Large intestine (tissue), 3 donors: Measurements from ENCODE around the gene PALM3. TPM values are rescaled to one million over a fixed set of nuclear protein-coding genes. Genes with fewer than 3 reads are reported as not detected.
"Not testable (repeated sequence)": the region's sequence is repeated elsewhere in the genome, so short reads cannot be mapped to it uniquely, and the experiment has no call there.

Source experiments
- DNase-seq, 2 donors: peaks; one replicate each; pipeline versions ENCODE4 v3.0.0 to v3.0.0-alpha.2; 2013
- H3K27ac ChIP-seq: one replicate; pipeline ENCODE4 v1.5.1; 2013; ENCODE audit warnings: low read length
- H3K27me3 ChIP-seq: 2 replicates; pipeline ENCODE4 v1.6.1; 2013; ENCODE audit warnings: low read length; ENCODE audit not compliant: control insufficient read depth, insufficient read depth
- H3K36me3 ChIP-seq: 2 replicates; pipeline ENCODE4 v1.6.1; 2013; ENCODE audit warnings: low read length; ENCODE audit not compliant: control insufficient read depth, insufficient read depth
- H3K4me1 ChIP-seq: one replicate; pipeline ENCODE4 v1.6.1; 2013; ENCODE audit warnings: low read length; ENCODE audit not compliant: control insufficient read depth, insufficient read depth
- H3K4me3 ChIP-seq: one replicate; pipeline ENCODE4 v1.5.1; 2013; ENCODE audit warnings: low read length
- H3K9me3 ChIP-seq: one replicate; pipeline ENCODE4 v1.6.1; 2013; ENCODE audit warnings: mild to moderate bottlenecking, low read depth, low read length, moderate library complexity; ENCODE audit not compliant: control insufficient read depth
- WGBS: methylation state at CpG from one replicate; pipeline ENCODE4 v1.1.5; 2013; ENCODE audit warnings: low lambda C conversion rate; ENCODE audit not compliant: insufficient coverage; 5-methylcytosine and 5-hydroxymethylcytosine counted together
- polyA plus RNA-seq: library from polyadenylated mRNA; unstranded; fragments of 120-200 nt; gene quantifications from one replicate; pipeline ENCODE4 v1.2.1, GENCODE V29; 2013

The PALM3 gene
- polyA plus RNA-seq, 1 donor: 2.3 TPM

GRCh38 chr19:14030997-14031718, 30.7 kb downstream of the PALM3 start:
- no peak overlapping the region for H3K27ac ChIP-seq
- no peaks in the 10 kb centered on the region for H3K36me3 ChIP-seq
- H3K27me3 ChIP-seq: peaks cover 13% of the 10 kb centered on the region
- H3K4me3 ChIP-seq: peak overlapping the region; percentile 70
- WGBS: 0% methylated on average over 2 of the region's 20 CpGs
- peaks cover 3% of the 10 kb centered on the region for H3K4me1 ChIP-seq
- no peak for DNase-seq
- no peaks in the 10 kb centered on the region for H3K9me3 ChIP-seq

- H3K27me3 ChIP-seq: peaks cover 13% of the 10 kb centered on the region
- H3K4me3 ChIP-seq: no peak overlapping the region
- no peak overlapping the region for H3K27ac ChIP-seq
- WGBS: no CpG with 5 or more reads among the region's 4 CpGs
- no peaks in the 10 kb centered on the region for H3K36me3 ChIP-seq
- no peak for DNase-seq
- H3K4me1 ChIP-seq: peaks cover 4% of the 10 kb centered on the region
- H3K9me3 ChIP-seq: no peaks in the 10 kb centered on the region
Observed at GRCh38 chr19:14028901-14029300, 33.0 kb downstream of the PALM3 start.

- Histone ChIP-seq H3K36me3 (no peaks in the 10 kb centered on the region), H3K4me3 (no peak within 1 kb of the TSS), H3K4me1 (peaks cover 8% of the 10 kb centered on the region), H3K27me3 (peaks cover 13% of the 10 kb centered on the region), H3K9me3 (no peaks in the 10 kb centered on the region), H3K27ac (no peak within 1 kb of the TSS)
- DNase-seq: no peak
- WGBS: 33% methylated on average over 2 of the region's 24 CpGs
Observed at GRCh38 chr19:14027856-14028450, 33.9 kb downstream of the PALM3 start, which contains the start of gene RLN3. Gene RLN3, plus strand, starts transcription at chr19:14028148. Its CDS starts 57 bp downstream, at chr19:14028205.

DNA sequence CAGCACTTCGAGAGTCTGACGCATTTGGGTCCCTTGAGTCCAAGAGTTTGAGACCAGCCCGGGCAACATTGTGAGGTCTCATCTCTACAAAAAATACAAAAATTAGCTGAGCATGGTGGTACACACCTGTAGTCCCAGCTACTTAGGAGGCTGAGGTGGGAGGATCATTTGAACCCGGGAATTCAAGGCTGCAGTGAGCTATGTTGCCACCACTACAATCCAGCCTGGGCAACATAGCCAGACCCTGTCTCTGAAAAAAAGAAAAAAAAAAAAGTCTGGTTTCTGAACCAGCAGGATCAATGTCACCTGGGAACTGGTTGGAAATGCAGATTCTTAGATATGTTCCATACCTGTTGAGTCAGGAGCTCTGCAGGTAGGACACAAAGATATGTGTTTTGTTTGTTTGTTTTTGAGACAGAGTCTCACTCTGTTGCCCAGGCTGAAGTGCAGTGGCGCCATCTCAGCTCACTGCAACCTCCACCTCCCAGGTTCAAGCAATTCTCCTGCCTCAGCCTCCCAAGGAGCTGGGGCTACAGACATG, 35.2 kb downstream of the PALM3 start:
- H3K4me1 ChIP-seq, H3K27ac ChIP-seq, H3K9me3 ChIP-seq, DNase-seq, H3K4me3 ChIP-seq, H3K36me3 ChIP-seq: not testable (repeated sequence)
- peaks cover 13% of the 10 kb centered on the region for H3K27me3 ChIP-seq
- WGBS: no CpG with 5 or more reads among the region's 5 CpGs

- no peak overlapping the region for H3K4me3 ChIP-seq
- H3K27me3 ChIP-seq: peaks cover 8% of the 10 kb centered on the region
- H3K4me1 ChIP-seq: peaks cover 5% of the 10 kb centered on the region
- peak; percentile 81 to 91 for DNase-seq
- no peaks in the 10 kb centered on the region for H3K9me3 ChIP-seq
- H3K36me3 ChIP-seq: no peaks in the 10 kb centered on the region
- H3K27ac ChIP-seq: peak overlapping the region; percentile 39
- WGBS: 100% methylated on average over 3 of the region's 9 CpGs
Observed at GRCh38 chr19:14023404-14024235, 38.3 kb downstream of the PALM3 start.

DNA sequence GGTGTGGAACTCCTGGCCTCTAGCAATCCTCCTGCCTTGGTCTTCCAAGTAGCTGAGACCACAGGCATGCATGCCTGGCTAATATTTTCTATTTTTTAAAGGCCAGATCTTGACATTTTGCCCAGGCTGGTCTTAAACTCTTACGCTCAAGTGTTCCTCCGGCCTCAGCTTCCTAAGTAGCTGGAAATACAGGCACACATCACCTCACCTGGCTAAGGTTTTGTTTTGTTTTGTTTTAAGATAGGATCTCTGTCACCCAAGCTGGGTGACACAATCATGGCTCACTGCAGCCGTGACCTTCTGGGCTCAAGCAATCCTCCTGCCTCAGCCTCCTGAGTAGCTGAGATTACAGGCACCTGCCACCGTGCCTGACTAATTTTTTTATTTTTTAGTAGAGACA, 39.4 kb downstream of the PALM3 start:
- no peak for DNase-seq
- WGBS: no CpG with 5 or more reads among the region's 4 CpGs
- no peaks in the 10 kb centered on the region for H3K36me3 ChIP-seq
- no peak overlapping the region for H3K27ac ChIP-seq
- no peak overlapping the region for H3K4me3 ChIP-seq
- H3K4me1 ChIP-seq: peaks cover 5% of the 10 kb centered on the region
- no peaks in the 10 kb centered on the region for H3K9me3 ChIP-seq
- H3K27me3 ChIP-seq: no peaks in the 10 kb centered on the region

DNA sequence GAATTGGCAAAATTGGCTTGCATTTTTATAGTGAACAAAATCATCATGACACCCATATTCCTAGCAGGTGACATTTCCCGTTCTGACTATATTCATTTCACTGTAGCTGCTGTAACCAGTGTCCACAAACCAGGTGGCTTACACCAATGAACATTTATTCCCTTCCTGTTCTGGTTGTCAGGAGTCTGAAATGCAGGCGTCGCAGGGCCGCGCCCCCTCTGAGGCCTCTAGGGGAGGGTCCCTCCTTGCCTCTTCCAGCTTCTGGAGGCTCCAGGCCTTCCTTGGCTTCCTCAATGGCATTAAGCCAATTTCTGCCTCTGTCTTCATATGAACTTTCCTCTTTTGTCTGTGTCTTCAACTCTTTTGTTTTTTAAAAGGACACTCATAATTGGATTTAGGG, 40.4 kb downstream of the PALM3 start:
- Histone ChIP-seq H3K36me3 (no peaks in the 10 kb centered on the region), H3K27ac (no peak overlapping the region), H3K4me3 (no peak overlapping the region), H3K9me3 (no peaks in the 10 kb centered on the region), H3K27me3 (no peaks in the 10 kb centered on the region), H3K4me1 (peaks cover 5% of the 10 kb centered on the region)
- 33% methylated on average over 1 of the region's 5 CpGs for WGBS
- peak in 1 of 2 donors; percentile 62 for DNase-seq

GRCh38 chr19:14019739-14020138, 42.1 kb downstream of the PALM3 start:
- not testable (repeated sequence) for H3K36me3 ChIP-seq, DNase-seq
- no CpG with 5 or more reads among the region's 3 CpGs for WGBS

GRCh38 chr19:14019100-14019499, 42.8 kb downstream of the PALM3 start:
- no peak for DNase-seq
- Histone ChIP-seq H3K9me3 (no peaks in the 10 kb centered on the region), H3K4me3 (no peak overlapping the region), H3K4me1 (peaks cover 9% of the 10 kb centered on the region), H3K36me3 (no peaks in the 10 kb centered on the region), H3K27ac (no peak overlapping the region), H3K27me3 (no peaks in the 10 kb centered on the region)
- no CpG with 5 or more reads among the region's 6 CpGs for WGBS

More at GRCh38 chr19:14019739-14020138, 42.1 kb downstream of the PALM3 start:
- H3K4me3 ChIP-seq, H3K27ac ChIP-seq, H3K9me3 ChIP-seq, H3K4me1 ChIP-seq, H3K27me3 ChIP-seq: not testable (repeated sequence)

DNA sequence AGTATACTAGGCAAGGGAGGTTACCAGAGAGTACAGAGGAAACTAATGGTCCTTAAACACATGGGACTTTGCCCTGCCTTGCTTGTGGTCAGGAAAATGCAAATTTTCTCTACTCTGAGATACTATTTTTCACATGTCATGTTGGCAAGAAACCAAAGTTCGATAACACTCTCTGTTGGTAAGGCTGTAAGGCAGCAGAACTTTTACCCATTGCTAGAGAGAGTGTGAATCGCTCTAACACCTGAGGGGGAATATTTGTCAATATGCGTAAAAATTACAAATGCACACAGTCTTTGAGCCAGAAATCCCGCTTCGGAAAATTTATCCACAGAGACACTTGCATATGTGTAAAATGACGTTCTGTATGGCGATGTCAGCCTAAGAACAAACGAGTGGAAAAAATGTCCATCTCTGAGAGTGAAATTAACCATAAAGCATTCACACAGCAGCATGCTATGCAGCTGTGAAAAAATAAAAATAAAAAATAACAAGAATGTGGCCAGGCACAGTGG, 46.3 kb downstream of the PALM3 start:
- no peaks in the 10 kb centered on the region for H3K27me3 ChIP-seq
- H3K9me3 ChIP-seq: no peaks in the 10 kb centered on the region
- WGBS: 33% methylated on average over 3 of the region's 8 CpGs
- H3K4me1 ChIP-seq: peaks cover 4% of the 10 kb centered on the region
- no peaks in the 10 kb centered on the region for H3K36me3 ChIP-seq
- no peak overlapping the region for H3K4me3 ChIP-seq
- H3K27ac ChIP-seq: peak overlapping the region; percentile 61
- peak; percentile 74 to 90 for DNase-seq
